Heart left ventricle (tissue), 16 donors: ENCODE measurements around the gene ANGPTL3. TPM values are rescaled to one million over a fixed set of nuclear protein-coding genes. Genes with fewer than 3 reads are reported as not detected.

Experiments used
- ATAC-seq, 4 donors: fragments of 200-7000 bp; cut with Tn5 transposase; one replicate each; pipeline ENCODE4 v1.9.1; 2020 to 2022; ENCODE audit warnings: moderate library complexity in 4 of 4, mild to moderate bottlenecking in 3 of 4, moderate number of reproducible peaks in 1 of 4
- DNase-seq, 5 donors: peaks; one replicate each; pipeline ENCODE4 v3.0.0-alpha.2; 2020
- H3K27ac ChIP-seq, 12 donors: fragments of 200-600 bp; sonication (generic) in 4 of 12; one replicate each; pipeline versions ENCODE4 v1.5.0 to v1.8.0; 2016 to 2022; ENCODE audit warnings: mild to moderate bottlenecking in 2 of 12
- H3K27me3 ChIP-seq, 9 donors: fragments of 200-600 bp; sonication (generic) in 2 of 9; one replicate each; pipeline versions ENCODE4 v1.5.1 to v1.8.0; 2016 to 2022; ENCODE audit warnings: mild to moderate bottlenecking in 3 of 9
- H3K36me3 ChIP-seq, 9 donors: fragments of 200-600 bp; sonication (generic) in 2 of 9; one replicate each; pipeline versions ENCODE4 v1.5.0 to v1.8.0; 2018 to 2022; ENCODE audit warnings: mild to moderate bottlenecking in 2 of 9
- H3K4me1 ChIP-seq, 12 donors: fragments of 200-600 bp; sonication (generic) in 4 of 12; one replicate each; pipeline versions ENCODE4 v1.5.0 to v1.8.0; 2016 to 2022; ENCODE audit warnings: mild to moderate bottlenecking in 3 of 12
- H3K4me3 ChIP-seq, 12 donors: fragments of 200-600 bp; sonication (generic) in 4 of 12; one replicate each; pipeline versions ENCODE4 v1.5.0 to v1.8.0; 2017 to 2022; ENCODE audit warnings: mild to moderate bottlenecking in 9 of 12, moderate library complexity in 4 of 12
- H3K9me3 ChIP-seq, 12 donors: fragments of 200-600 bp; sonication (generic) in 4 of 12; one replicate each; pipeline versions ENCODE4 v1.5.0 to v1.8.0; 2016 to 2022; ENCODE audit warnings: mild to moderate bottlenecking in 1 of 12
- CTCF ChIP-seq, 12 donors: fragments of 200-600 bp; sonication (generic) in 4 of 12; IDR thresholded peaks; one replicate each; pipeline versions ENCODE4 v1.5.0 to v1.8.0; 2018 to 2022; ENCODE audit warnings: antibody characterized with exemption in 12 of 12, mild to moderate bottlenecking in 5 of 12
- POLR2A ChIP-seq, 2 donors: fragments of 450-650 bp; IDR thresholded peaks; one replicate each; pipeline ENCODE4 v1.6.1; 2017; ENCODE audit warnings: antibody characterized with exemption in 2 of 2, mild to moderate bottlenecking in 2 of 2, moderate library complexity in 2 of 2
- WGBS, 4 donors: extraction: QIAGEN DNeasy Blood & Tissue Kit in 2 of 4; methylation state at CpG; one replicate each; pipeline versions ENCODE4 v1.1.5 to v1.1.7; 2013 to 2018; 5-methylcytosine and 5-hydroxymethylcytosine counted together
- intact Hi-C, 10 donors: fragments of 100-400 bp; cut with DNase I; formaldehyde crosslinking; loops; one replicate each; pipeline versions ENCODE4 v1.11.1 to v1.14.2; 2022
- polyA plus RNA-seq, 2 donors: library from polyadenylated mRNA; stranded (reverse); fragments of 200-250 nt; gene quantifications; one replicate each; pipeline ENCODE4 v1.2.3, GENCODE V29; 2013
- total RNA-seq, 9 donors: library from RNA; depleted of rRNA in 2 of 9; stranded (reverse); fragments of >200 nt in 2 of 9; fragmentation: NEBNext Ultra II Directional in 3 of 9; extraction: Animal tissue kit (Norgen Biotek cat#: 25700) in 3 of 9; gene quantifications; one replicate each; pipeline versions ENCODE4 v1.1.0 to v1.2.4, GENCODE V29; 2016 to 2023
- donor health status: ischemic (EF 13 %, LVEDD 7.1; RV severe dilation, severe dysfunction).
- donor health status: healthy with polysubstance abuse.
- donor health status: DM: no; HTN: yes; CAD: no.
- donor health status: DM: no; HTN: no; CAD: no.
- donor health status: ischemic (EF 25% LVEDD 6.9; RV normal size, moderate dysfunction).
- donor health status: ischemic (EF 25% LVEDD 5.7; RV mildly dilated, moderate dysfunction).
- donor health status: healthy.
- donor health status: DM: yes; HTN: yes; CAD: no.
- donor health status: ischemic (EF 35%, LVEDD 5.7; RV mildly dilated, moderate dysfunction).
- donor health status: nonischemic (EF 11% LVEDD 7.7; RV severe dilation, severe dysfunction).
- donor health status: DM: yes; HTN: yes; CAD: no.
- donor health status: PGD.
- donor health status: ischemic (EF 29% LVEDD 5.4; RV normal size, mild dysfunction).
- donor health status: nonischemic (EF 23%, LVEDD 6.1; RV moderate dilation, normal function).

ANGPTL3 gene
- total and polyA plus RNA-seq, 11 donors, result not detected

GRCh38 chr1:62573675-62574074 is 23.6 kb upstream of the ANGPTL3 start:
- peaks cover 0 to 49% (median 28%) of the 10 kb centered on the region in 9 donors for H3K36me3 ChIP-seq
- no peaks in the 10 kb centered on the region for H3K27me3 ChIP-seq
- ATAC-seq, result no peak
- H3K4me3 ChIP-seq, result no peak overlapping the region
- no peaks in the 10 kb centered on the region for H3K4me1 ChIP-seq
- no peak for DNase-seq
- H3K9me3 ChIP-seq, result peaks cover 0 to 21% (median 3%) of the 10 kb centered on the region in 12 donors
- WGBS, 4 donors, result 43 to 74% (median 53%) methylated on average over 2 of the region's 2 CpGs
- intact Hi-C loops, result no loop called here
- H3K27ac ChIP-seq, result no peak overlapping the region
- TF ChIP-seq CTCF (IDR thresholded peaks at IDR 0.05) (no peak), POLR2A (IDR thresholded peaks at IDR 0.05) (no peak)

GRCh38 chr1:62585469-62586155 is 11.7 kb upstream of the ANGPTL3 start:
- no peak for ATAC-seq
- no peak for DNase-seq
- H3K27ac ChIP-seq, result no peak overlapping the region
- TF ChIP-seq CTCF (IDR thresholded peaks at IDR 0.05), result no peak
- no peak for TF ChIP-seq POLR2A (IDR thresholded peaks at IDR 0.05)
- intact Hi-C loops, result no loop called here
- H3K27me3 ChIP-seq, result no peaks in the 10 kb centered on the region
- H3K36me3 ChIP-seq, result peaks cover 0 to 22% (median 7%) of the 10 kb centered on the region in 9 donors
- peaks cover 0 to 3% (median 0%) of the 10 kb centered on the region in 12 donors for H3K4me1 ChIP-seq
- no peak overlapping the region for H3K4me3 ChIP-seq
- 36 to 54% (median 49%) methylated on average over 1 of the region's 1 CpG for WGBS, 4 donors
- H3K9me3 ChIP-seq, result no peaks in the 10 kb centered on the region

GRCh38 chr1:62588000-62588399 is 9.3 kb upstream of the ANGPTL3 start:
- Histone ChIP-seq H3K4me1 (peaks cover 0 to 3% (median 0%) of the 10 kb centered on the region in 12 donors), H3K4me3 (no peak overlapping the region), H3K9me3 (no peaks in the 10 kb centered on the region), H3K36me3 (peaks cover 0 to 19% (median 7%) of the 10 kb centered on the region in 9 donors), H3K27me3 (no peaks in the 10 kb centered on the region), H3K27ac (no peak overlapping the region)
- ATAC-seq (no peak), DNase-seq (no peak)
- TF ChIP-seq CTCF (IDR thresholded peaks at IDR 0.05) (no peak), POLR2A (IDR thresholded peaks at IDR 0.05) (no peak)
- intact Hi-C loops, result no loop called here

GRCh38 chr1:62589321-62589720 is 8.0 kb upstream of the ANGPTL3 start:
- H3K9me3 ChIP-seq, result no peaks in the 10 kb centered on the region
- H3K27ac ChIP-seq, result no peak overlapping the region
- ATAC-seq (no peak), DNase-seq (no peak)
- TF ChIP-seq POLR2A (IDR thresholded peaks at IDR 0.05) (no peak), CTCF (IDR thresholded peaks at IDR 0.05) (no peak)
- intact Hi-C loops, result no loop called here
- 86 to 93% (median 88%) methylated on average over 3 of the region's 3 CpGs for whole genome bisulfite sequencing, 4 donors
- peaks cover 0 to 3% (median 0%) of the 10 kb centered on the region in 12 donors for H3K4me1 ChIP-seq
- no peak overlapping the region for H3K4me3 ChIP-seq
- no peaks in the 10 kb centered on the region for H3K27me3 ChIP-seq
- H3K36me3 ChIP-seq, result peaks cover 0 to 19% (median 6%) of the 10 kb centered on the region in 9 donors
